IMR-90 (cell line): ENCODE results near the gene DGKG. TPM values are rescaled to one million over a fixed set of nuclear protein-coding genes. Genes with fewer than 3 reads are reported as not detected.

Experiments used
- ATAC-seq: fragments of 200-7000 bp; cut with Tn5 transposase; 2 replicates; pipeline ENCODE4 v1.9.1; 2020; ENCODE audit warnings: low read depth, mild to moderate bottlenecking, moderate library complexity
- BruUV-seq: library from RNA; stranded (reverse); fragments of 400-500 nt; replicated peaks from 2 replicates; lab custom pipeline; 2021; lab: Mats Ljungman, UMichigan
- CTCF ChIA-PET: fragments of 300-600 bp; formaldehyde crosslinking; extraction: SDS; loops from one replicate; lab custom pipeline; 2021; ENCODE audit warnings: antibody characterized with exemption; lab: Yijun Ruan, JAX
- POLR2A ChIA-PET: fragments of 300-600 bp; sonication (Branson Sonifier 250); formaldehyde crosslinking; loops from one replicate; lab custom pipeline; 2022; ENCODE audit warnings: antibody characterized with exemption; ENCODE audit not compliant: unreplicated experiment; lab: Charles Lee
- DNase-seq: peaks from one replicate; pipeline ENCODE4 v3.0.0; 2013
- H2AFZ ChIP-seq: replicated peaks from 2 replicates; pipeline ENCODE3; 2013; ENCODE audit warnings: low read length, mild to moderate bottlenecking; ENCODE audit not compliant: poor library complexity
- H2AK5ac ChIP-seq: 2 replicates; pipeline ENCODE4 v1.6.1; 2013; ENCODE audit warnings: low read depth, low read length, inconsistent platforms
- H2AK9ac ChIP-seq: replicated peaks from 2 replicates; pipeline ENCODE3; 2013; ENCODE audit warnings: mild to moderate bottlenecking, low read depth, low read length, moderate library complexity; ENCODE audit not compliant: poor library complexity
- H2BK120ac ChIP-seq: 2 replicates; pipeline ENCODE4 v1.6.1; 2013; ENCODE audit warnings: low read depth, low read length, inconsistent platforms
- H2BK15ac ChIP-seq: 3 replicates; pipeline ENCODE4 v1.6.1; 2013; ENCODE audit warnings: low read depth, low read length, inconsistent platforms
- H2BK20ac ChIP-seq: 2 replicates; pipeline ENCODE4 v1.6.1; 2013; ENCODE audit warnings: low read depth, mild to moderate bottlenecking, inconsistent platforms, low read length, moderate library complexity
- H2BK5ac ChIP-seq: 2 replicates; pipeline ENCODE4 v1.6.1; 2013; ENCODE audit warnings: mild to moderate bottlenecking, low read depth, low read length, inconsistent platforms; ENCODE audit not compliant: poor library complexity, severe bottlenecking
- H3K14ac ChIP-seq: replicated peaks from 2 replicates; pipeline ENCODE4 v1.6.1; 2013; ENCODE audit warnings: low read depth, low read length, inconsistent platforms
- H3K18ac ChIP-seq: 2 replicates; pipeline ENCODE4 v1.6.1; 2013; ENCODE audit warnings: low read depth, low read length, control low read depth
- H3K23ac ChIP-seq: 2 replicates; pipeline ENCODE4 v1.6.1; 2013; ENCODE audit warnings: low read depth, low read length, inconsistent platforms
- H3K27ac ChIP-seq: 2 replicates; pipeline ENCODE4 v1.5.1; 2013; ENCODE audit warnings: mild to moderate bottlenecking, control low read depth, low read length; ENCODE audit not compliant: insufficient read depth
- H3K27me3 ChIP-seq: 2 replicates; pipeline ENCODE4 v1.6.1; 2013; ENCODE audit warnings: low read length; ENCODE audit not compliant: control insufficient read depth, insufficient read depth
- H3K36me3 ChIP-seq: 2 replicates; pipeline ENCODE4 v1.6.1; 2013; ENCODE audit warnings: low read length, mixed read lengths; ENCODE audit not compliant: control insufficient read depth, insufficient read depth
- H3K4ac ChIP-seq: 2 replicates; pipeline ENCODE4 v1.6.1; 2013; ENCODE audit warnings: low read depth, low read length, inconsistent platforms
- H3K4me1 ChIP-seq: 2 replicates; pipeline ENCODE4 v1.6.1; 2013; ENCODE audit warnings: low read length, mixed read lengths; ENCODE audit not compliant: control insufficient read depth, insufficient read depth
- H3K4me2 ChIP-seq: 2 replicates; pipeline ENCODE4 v1.6.1; 2013; ENCODE audit warnings: low read depth, mild to moderate bottlenecking, control low read depth, low read length, moderate library complexity
- H3K4me3 ChIP-seq: 2 replicates; pipeline ENCODE4 v1.5.1; 2013; ENCODE audit warnings: low read depth, mild to moderate bottlenecking, control low read depth, low read length, moderate library complexity; ENCODE audit not compliant: insufficient read depth
- H3K56ac ChIP-seq: 2 replicates; pipeline ENCODE4 v1.6.1; 2013; ENCODE audit warnings: low read length, inconsistent platforms; ENCODE audit not compliant: insufficient read depth; ENCODE audit errors: extremely low read depth
- H3K79me1 ChIP-seq, 2 experiments: 2 replicates each; pipeline ENCODE4 v1.6.1; 2013; ENCODE audit warnings: low read length in 2 of 2, inconsistent platforms in 1 of 2, low read depth in 1 of 2
- H3K9ac ChIP-seq: 2 replicates; pipeline ENCODE4 v1.6.1; 2013; ENCODE audit warnings: low read depth, low read length, control low read depth
- H3K9me1 ChIP-seq: 2 replicates; pipeline ENCODE4 v1.6.1; 2013; ENCODE audit warnings: low read length, inconsistent platforms; ENCODE audit not compliant: insufficient read depth
- H3K9me3 ChIP-seq: 2 replicates; pipeline ENCODE4 v1.6.1; 2013; ENCODE audit warnings: low read length; ENCODE audit not compliant: control insufficient read depth, insufficient read depth
- H4K20me1 ChIP-seq: 2 replicates; pipeline ENCODE4 v1.6.1; 2013; ENCODE audit warnings: low read length, inconsistent platforms; ENCODE audit not compliant: insufficient read depth
- H4K5ac ChIP-seq: 2 replicates; pipeline ENCODE4 v1.6.1; 2013; ENCODE audit warnings: mild to moderate bottlenecking, low read depth, low read length, control low read depth
- H4K8ac ChIP-seq, 2 experiments: 2 replicates each; pipeline ENCODE4 v1.6.1; 2013; ENCODE audit warnings: low read depth in 2 of 2, low read length in 2 of 2, control low read depth in 1 of 2, inconsistent platforms in 1 of 2
- H4K91ac ChIP-seq: 2 replicates; pipeline ENCODE4 v1.6.1; 2013; ENCODE audit warnings: low read depth, low read length, inconsistent platforms; ENCODE audit not compliant: insufficient read depth
- BHLHE40 ChIP-seq: fragments of 150-350 bp; IDR thresholded peaks from 2 replicates; pipeline ENCODE4 v1.6.1; 2016; ENCODE audit warnings: mild to moderate bottlenecking, low read depth, low read length
- CEBPB ChIP-seq: IDR thresholded peaks from 2 replicates; pipeline ENCODE4 v1.6.1; 2012; ENCODE audit warnings: low read depth, low read length, improper control_type of control experiment
- CHD1 ChIP-seq: IDR thresholded peaks from 2 replicates; pipeline ENCODE4 v1.6.1; 2012; ENCODE audit warnings: low read depth, low read length, improper control_type of control experiment
- ELK1 ChIP-seq: fragments of 150-350 bp; IDR thresholded peaks from 2 replicates; pipeline ENCODE4 v1.6.1; 2016; ENCODE audit warnings: low read depth, mild to moderate bottlenecking, low read length, moderate library complexity, borderline replicate concordance
- FOS ChIP-seq: fragments of 150-350 bp; IDR thresholded peaks from 2 replicates; pipeline ENCODE4 v1.6.1; 2016; ENCODE audit warnings: low read depth, low read length
- MAFK ChIP-seq: IDR thresholded peaks from 2 replicates; pipeline ENCODE4 v1.6.1; 2012; ENCODE audit warnings: low read depth, low read length, improper control_type of control experiment
- MAZ ChIP-seq: IDR thresholded peaks from 2 replicates; pipeline ENCODE4 v1.6.1; 2012; ENCODE audit warnings: low read depth, mild to moderate bottlenecking, low read length, improper control_type of control experiment, moderate library complexity, borderline replicate concordance
- MXI1 ChIP-seq: IDR thresholded peaks from 2 replicates; pipeline ENCODE4 v1.6.1; 2012; ENCODE audit warnings: low read depth, mild to moderate bottlenecking, low read length, moderate library complexity, borderline replicate concordance
- NFE2L2 ChIP-seq: fragments of 150-350 bp; IDR thresholded peaks from 2 replicates; pipeline ENCODE4 v1.6.1; 2016; ENCODE audit warnings: low read depth, mild to moderate bottlenecking, low read length
- POLR2A ChIP-seq: IDR thresholded peaks from 2 replicates; pipeline ENCODE4 v1.6.1; 2012; ENCODE audit warnings: mild to moderate bottlenecking, low read depth, low read length
- RAD21 ChIP-seq: IDR thresholded peaks from 2 replicates; pipeline ENCODE4 v1.6.1; 2012; ENCODE audit warnings: low read length, improper control_type of control experiment
- RCOR1 ChIP-seq: IDR thresholded peaks from 2 replicates; pipeline ENCODE4 v1.6.1; 2012; ENCODE audit warnings: mild to moderate bottlenecking, low read length, improper control_type of control experiment; ENCODE audit not compliant: insufficient replicate concordance
- RFX5 ChIP-seq: IDR thresholded peaks from 2 replicates; pipeline ENCODE4 v1.8.0; 2012; ENCODE audit warnings: low read depth, mild to moderate bottlenecking, low read length, moderate library complexity
- SMC3 ChIP-seq: fragments of 150-350 bp; IDR thresholded peaks from 2 replicates; pipeline ENCODE4 v1.6.1; 2016; ENCODE audit warnings: low read depth, mild to moderate bottlenecking, antibody characterized with exemption, low read length, moderate library complexity
- USF2 ChIP-seq: fragments of 150-350 bp; IDR thresholded peaks from 2 replicates; pipeline ENCODE4 v1.6.1; 2017; ENCODE audit warnings: mild to moderate bottlenecking, antibody characterized with exemption, low read length, low read depth
- WGBS, 2 experiments: methylation state at CpG; one replicate each; pipeline versions ENCODE4 v1.1.5 to v1.1.7; 2013; ENCODE audit warnings: missing lambda C conversion rate in 2 of 2; ENCODE audit not compliant: insufficient read length in 1 of 2; ENCODE audit errors: extremely low coverage in 2 of 2; 5-methylcytosine and 5-hydroxymethylcytosine counted together
- dilution Hi-C: fragments of 300-500 bp; cut with HindIII; formaldehyde crosslinking; loops from one replicate; pipeline ENCODE4 v1.14.3; 2018; ENCODE audit warnings: low sequenced_read_pairs; ENCODE audit not compliant: unreplicated experiment
- in situ Hi-C: fragments of 300-500 bp; cut with MboI; formaldehyde crosslinking; loops from 3 replicates; pipeline ENCODE4 v1.14.3; 2019; ENCODE audit warnings: low sequenced_read_pairs, inconsistent platforms, mixed read lengths
- intact Hi-C: fragments of 100-400 bp; cut with micrococcal nuclease; formaldehyde crosslinking; loops from 2 replicates; pipeline ENCODE4 v1.10.0; 2022
- polyA plus RNA-seq, 3 experiments: library from polyadenylated mRNA; depleted of rRNA; stranded (reverse); fragments of >200 nt; gene quantifications; 2 replicates each; pipeline ENCODE4 v1.2.3, GENCODE V29; 2012; ENCODE audit warnings: low replicate concordance in 1 of 3
- total RNA-seq: library from RNA; depleted of rRNA; stranded (reverse); fragments of >200 nt; gene quantifications from 2 replicates; pipeline ENCODE4 v1.2.3, GENCODE V29; 2012
- TF ChIP-seq, protein P1 (sequence below): conservative IDR thresholded peaks from 2 replicates; pipeline ENCODE4 v1.5.1; 2012; ENCODE audit warnings: mild to moderate bottlenecking, low read depth, low read length, improper control_type of control experiment

The DGKG gene
- total and polyA plus RNA-seq, 2 of the 4 experiments (the other 2 are of a cell fraction), result 1.2 to 4.1 TPM

DNA sequence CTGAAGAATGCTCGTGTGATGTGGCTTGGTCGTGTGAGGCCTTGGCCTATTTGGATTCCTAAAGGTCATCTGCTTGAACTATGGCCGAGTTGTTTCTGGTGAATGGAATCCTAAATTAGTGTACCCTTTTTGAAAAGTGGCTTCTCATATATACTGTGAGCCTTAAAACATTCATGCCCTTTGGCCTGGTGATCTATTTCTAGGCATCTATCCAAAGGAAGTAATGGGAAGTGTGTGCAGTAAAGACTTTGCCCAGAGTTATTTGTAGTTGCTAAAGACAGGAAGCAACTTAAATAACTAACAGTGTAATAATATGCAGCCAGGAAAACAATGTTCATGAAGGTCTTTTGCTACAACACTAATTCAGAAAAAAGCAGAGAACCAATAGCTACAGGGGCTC is 3.0 kb downstream of the DGKG start:
- Histone ChIP-seq H2BK5ac (no peak overlapping the region), H3K56ac (no peak overlapping the region), H3K23ac (no peak overlapping the region), H2AFZ (no peak overlapping the region), H2AK5ac (no peak overlapping the region), H4K20me1 (no peaks in the 10 kb centered on the region), H3K4me1 (peaks cover 2% of the 10 kb centered on the region; the same call in 1 of the 2 replicates), H2BK20ac (no peak overlapping the region), H3K79me1 (no peaks in the 10 kb centered on the region), H2AK9ac (no peak overlapping the region), H3K4me3 (no peak overlapping the region), H3K27me3 (peaks cover 57% of the 10 kb centered on the region), H3K14ac (no peak overlapping the region), H3K27ac (no peak overlapping the region), H3K9me3 (0 out of 2 replicates have a peak, but pooled peaks cover 2% of the 10 kb centered on the region), H3K18ac (no peak overlapping the region), H4K91ac (no peak overlapping the region), H4K5ac (no peak overlapping the region), H2BK120ac (no peak overlapping the region), H3K9me1 (no peaks in the 10 kb centered on the region), H3K4ac (no peak overlapping the region), H4K8ac (no peak overlapping the region), H3K9ac (no peak overlapping the region), H3K36me3 (no peaks in the 10 kb centered on the region), H2BK15ac (no peak overlapping the region), H3K4me2 (no peak overlapping the region)
- TF ChIP-seq FOS, result no peak
- TF ChIP-seq, protein P1, sequence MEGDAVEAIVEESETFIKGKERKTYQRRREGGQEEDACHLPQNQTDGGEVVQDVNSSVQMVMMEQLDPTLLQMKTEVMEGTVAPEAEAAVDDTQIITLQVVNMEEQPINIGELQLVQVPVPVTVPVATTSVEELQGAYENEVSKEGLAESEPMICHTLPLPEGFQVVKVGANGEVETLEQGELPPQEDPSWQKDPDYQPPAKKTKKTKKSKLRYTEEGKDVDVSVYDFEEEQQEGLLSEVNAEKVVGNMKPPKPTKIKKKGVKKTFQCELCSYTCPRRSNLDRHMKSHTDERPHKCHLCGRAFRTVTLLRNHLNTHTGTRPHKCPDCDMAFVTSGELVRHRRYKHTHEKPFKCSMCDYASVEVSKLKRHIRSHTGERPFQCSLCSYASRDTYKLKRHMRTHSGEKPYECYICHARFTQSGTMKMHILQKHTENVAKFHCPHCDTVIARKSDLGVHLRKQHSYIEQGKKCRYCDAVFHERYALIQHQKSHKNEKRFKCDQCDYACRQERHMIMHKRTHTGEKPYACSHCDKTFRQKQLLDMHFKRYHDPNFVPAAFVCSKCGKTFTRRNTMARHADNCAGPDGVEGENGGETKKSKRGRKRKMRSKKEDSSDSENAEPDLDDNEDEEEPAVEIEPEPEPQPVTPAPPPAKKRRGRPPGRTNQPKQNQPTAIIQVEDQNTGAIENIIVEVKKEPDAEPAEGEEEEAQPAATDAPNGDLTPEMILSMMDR, result no peak
- TF ChIP-seq NFE2L2, result no peak
- TF ChIP-seq CHD1, result no peak
- TF ChIP-seq CEBPB, result no peak
- TF ChIP-seq MAFK, result no peak
- no peak for TF ChIP-seq POLR2A
- no peak for TF ChIP-seq BHLHE40
- no peak for TF ChIP-seq MAZ
- no peak for TF ChIP-seq RFX5
- TF ChIP-seq RCOR1, result no peak
- TF ChIP-seq RAD21, result no peak
- no peak for TF ChIP-seq ELK1
- no peak for TF ChIP-seq USF2
- TF ChIP-seq SMC3, result no peak
- no peak for TF ChIP-seq MXI1
- ATAC-seq, result no peak
- POLR2A ChIA-PET, result no interaction called here
- no peak for DNase-seq
- dilution Hi-C loops (no loop called here), intact Hi-C loops (no loop called here), in situ Hi-C loops (no loop called here)
- CTCF ChIA-PET, result no interaction called here
- BruUV-seq, result no TSS peak
- WGBS, 2 experiments, result no CpG with 5 or more reads among the region's 3 CpGs
